ENCODE results near the gene PINLYP.

The PINLYP gene

DNA sequence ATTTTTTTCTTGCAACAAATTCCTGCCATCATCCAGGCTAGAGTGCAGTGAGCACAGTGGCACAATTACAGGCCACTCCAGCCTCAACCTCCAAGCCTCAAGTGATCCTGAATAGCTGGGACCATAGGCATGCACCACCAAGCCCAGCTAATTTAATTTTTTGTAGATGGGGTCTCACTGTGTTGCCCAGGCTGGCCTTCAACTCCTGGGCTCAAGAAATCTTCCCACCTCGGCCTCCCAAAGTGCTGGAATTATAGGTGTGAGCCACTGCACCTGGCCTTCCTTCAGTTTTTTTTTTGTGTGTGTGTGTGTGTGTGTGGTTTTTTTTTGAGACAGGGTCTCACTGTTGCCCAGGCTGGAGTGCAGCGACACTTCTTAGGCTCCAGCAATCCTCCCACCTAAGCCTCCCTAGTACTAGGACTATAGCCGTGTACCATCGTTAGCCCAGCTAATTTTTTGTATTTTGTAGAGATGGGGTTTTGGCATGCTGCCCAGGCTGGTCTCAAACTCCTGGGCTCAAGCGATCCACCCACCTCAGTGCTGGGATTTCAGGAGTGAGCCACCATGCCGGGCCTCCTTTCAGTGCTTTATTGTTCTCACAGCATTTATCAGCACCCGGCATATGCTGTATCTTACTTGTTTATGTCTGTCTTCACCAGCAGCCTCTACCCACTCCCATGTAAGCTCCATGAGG is 30.4 kb downstream of the PINLYP start:
- DNase-seq (ENCODE audit: low spot score), result no peak

GRCh38 chr19:43606569-43607229 is 31.1 kb downstream of the PINLYP start:
- no peak for DNase-seq (ENCODE audit: low spot score)

GRCh38 chr19:43607238-43608205 is 31.9 kb downstream of the PINLYP start:
- DNase-seq (ENCODE audit: low spot score), result no peak

DNA sequence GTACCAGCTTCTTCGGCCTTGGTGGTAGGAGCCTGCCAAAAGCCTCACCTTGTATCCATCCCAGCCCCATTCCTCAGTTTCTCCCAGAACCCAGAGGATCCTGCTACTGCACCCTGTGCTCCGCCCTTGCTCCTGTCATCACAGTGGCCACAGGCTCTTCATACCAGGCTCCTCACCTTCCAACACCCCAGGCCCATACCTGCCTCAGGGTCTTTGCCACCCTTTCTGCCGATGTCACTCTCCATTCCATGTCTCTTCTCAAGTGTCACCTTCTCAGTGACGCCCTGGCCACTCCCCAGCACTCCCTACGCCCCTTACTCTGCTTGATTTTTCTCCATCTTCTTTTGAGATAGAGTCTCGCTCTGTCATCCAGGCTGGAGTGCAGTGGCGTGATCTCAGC is 34.3 kb downstream of the PINLYP start:
- no peak for DNase-seq (ENCODE audit: low spot score)

- DNase-seq (ENCODE audit: low spot score), result no peak
Measured at GRCh38 chr19:43610493-43610892, 34.9 kb downstream of the PINLYP start.

- DNase-seq (ENCODE audit: low spot score), result no peak
Measured at GRCh38 chr19:43611788-43612187, 36.2 kb downstream of the PINLYP start, which contains the start of gene SRRM5. Gene SRRM5 (plus strand): TSS chr19:43612088. CDS start chr19:43612122, 34 bp downstream.

GRCh38 chr19:43612374-43612773 is 36.8 kb downstream of the PINLYP start:
- no peak for DNase-seq (ENCODE audit: low spot score)

- no peak for DNase-seq (ENCODE audit: low spot score)
Measured at GRCh38 chr19:43616306-43616705, 40.7 kb downstream of the PINLYP start.

- no peak for DNase-seq (ENCODE audit: low spot score)
Measured at GRCh38 chr19:43616954-43617353, 41.4 kb downstream of the PINLYP start.

GRCh38 chr19:43618921-43619261 is 43.3 kb downstream of the PINLYP start:
- DNase-seq (ENCODE audit: low spot score), result peak; percentile 81

DNA sequence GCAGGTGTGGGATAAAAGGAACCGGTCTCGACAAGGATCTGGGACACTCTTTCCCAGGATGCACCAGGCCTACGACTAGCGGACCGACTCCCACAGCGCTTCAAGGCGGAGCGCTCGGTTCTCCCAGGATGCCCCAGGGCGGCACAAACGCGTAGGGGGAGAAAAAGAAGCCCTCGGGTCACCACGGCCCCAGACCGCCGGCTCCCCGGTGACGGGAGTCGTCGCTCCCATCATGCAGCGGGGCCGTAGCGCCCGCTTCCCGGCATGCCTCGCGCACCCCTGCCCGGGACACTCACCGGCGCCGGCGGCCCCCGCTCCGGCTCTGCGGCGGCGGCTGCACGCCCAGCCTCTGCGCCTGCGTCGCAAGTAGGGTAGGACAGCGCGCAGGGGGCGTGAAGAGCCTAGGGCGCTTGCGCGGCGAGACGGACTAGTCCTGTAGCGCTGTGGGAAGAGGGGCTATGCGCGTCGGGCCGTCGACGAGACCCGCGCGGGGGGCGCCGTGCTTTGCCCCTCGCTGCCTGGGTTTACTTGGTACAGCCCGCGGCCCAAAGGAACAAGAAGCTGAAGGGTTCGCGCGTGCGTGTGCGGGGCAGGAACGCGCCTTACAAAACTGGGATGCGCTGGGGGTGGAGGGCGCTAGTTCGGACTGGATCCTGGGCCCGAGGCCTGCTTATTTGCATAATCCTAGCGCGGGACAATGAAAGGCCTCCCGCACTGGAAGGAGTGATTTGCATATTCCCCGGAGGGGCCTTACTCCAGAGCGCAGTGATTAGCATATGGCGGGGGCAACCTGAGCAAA is 43.9 kb downstream of the PINLYP start, which contains the start of gene ZNF428:
TSS of gene ZNF428 (minus strand) at position 368 of the 799 bp plus-strand sequence. CDS start 5,325 bp downstream, outside the sequence.
- peak; percentile 95 for DNase-seq (ENCODE audit: low spot score)

DNA sequence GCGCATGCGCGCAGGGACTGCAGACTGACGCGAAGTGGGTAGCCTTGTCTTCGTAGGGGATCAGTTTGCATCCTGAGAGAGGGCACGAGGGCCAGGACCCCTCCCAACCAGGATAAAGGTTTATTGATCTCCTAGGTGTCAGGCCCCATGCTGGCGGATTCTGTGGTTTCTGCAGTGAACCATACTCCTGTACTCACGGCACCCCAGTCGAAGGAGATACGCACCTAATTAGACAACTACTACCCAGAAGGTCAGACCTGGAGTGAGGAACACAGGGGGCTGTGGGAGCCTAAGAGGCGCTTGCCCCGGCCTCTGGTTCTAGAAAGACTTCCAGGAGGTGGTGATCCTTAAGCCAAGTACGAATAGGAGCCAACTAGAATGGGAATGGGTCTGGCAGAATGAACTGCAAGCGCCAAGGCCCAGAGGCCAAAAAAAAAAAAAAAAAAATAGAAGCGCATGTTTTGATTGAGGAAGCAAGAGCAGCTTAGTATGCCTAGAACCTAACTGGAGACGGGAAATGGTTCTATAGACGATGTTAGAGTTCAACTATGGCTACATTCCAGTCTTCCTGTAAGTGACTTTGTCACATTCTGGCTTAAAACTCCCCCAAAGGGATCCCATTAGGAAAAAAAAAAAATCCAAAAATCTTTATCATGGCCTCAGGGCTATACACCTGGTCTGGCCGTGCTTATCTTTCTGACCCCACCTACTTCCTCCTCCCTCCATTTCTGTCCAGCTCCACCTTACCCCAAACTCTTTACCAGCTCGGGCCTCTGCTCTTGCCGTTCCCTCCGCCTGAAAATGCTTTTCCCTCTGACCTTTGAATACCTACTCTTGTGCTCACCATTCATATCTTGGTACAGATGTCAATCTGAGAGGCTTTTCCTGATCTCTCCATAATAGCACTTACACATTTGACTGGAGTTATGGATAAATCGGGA is 44.7 kb downstream of the PINLYP start:
- no peak for DNase-seq (ENCODE audit: low spot score)

DNA sequence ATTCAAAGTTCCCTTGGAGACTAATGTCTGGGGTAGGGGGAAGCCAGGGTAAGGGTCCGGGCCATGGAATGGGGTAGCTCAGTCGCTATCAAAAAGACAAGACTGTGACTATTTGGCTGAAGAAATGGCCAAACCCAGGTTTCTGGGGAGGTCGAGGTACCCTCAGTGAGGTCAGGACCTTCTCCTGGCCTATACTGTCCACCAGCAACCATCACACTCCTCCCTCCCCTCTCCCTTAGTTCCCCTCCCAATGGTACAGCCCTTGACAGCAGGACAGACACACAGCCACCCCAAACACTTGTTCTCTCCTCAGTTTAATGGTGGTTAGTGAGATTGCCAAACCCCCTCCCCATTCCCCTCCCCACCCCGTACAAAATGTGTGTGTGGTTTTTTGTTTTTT is 46.5 kb downstream of the PINLYP start:
- DNase-seq (ENCODE audit: low spot score), result no peak

DNA sequence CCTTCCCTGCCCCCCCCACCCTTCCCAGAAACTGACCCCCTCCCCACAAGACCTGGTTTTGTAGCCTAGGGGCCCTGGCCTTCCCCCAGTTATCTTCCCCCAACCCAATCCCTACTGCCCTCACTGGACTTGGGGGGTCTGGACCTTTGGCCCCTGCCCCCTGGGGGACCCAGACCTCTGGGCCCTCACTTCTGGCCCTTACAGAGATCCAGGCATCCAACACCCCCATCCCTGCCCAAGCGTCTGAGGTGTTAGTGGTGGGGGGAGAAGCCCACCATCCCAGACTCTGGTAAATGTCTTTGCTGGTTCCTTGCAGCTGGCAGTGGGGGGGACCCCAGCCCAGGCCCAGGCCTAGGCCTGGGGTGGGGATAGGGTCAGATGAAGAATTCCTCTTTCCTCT is 47.4 kb downstream of the PINLYP start:
- no peak for DNase-seq (ENCODE audit: low spot score)

DNA sequence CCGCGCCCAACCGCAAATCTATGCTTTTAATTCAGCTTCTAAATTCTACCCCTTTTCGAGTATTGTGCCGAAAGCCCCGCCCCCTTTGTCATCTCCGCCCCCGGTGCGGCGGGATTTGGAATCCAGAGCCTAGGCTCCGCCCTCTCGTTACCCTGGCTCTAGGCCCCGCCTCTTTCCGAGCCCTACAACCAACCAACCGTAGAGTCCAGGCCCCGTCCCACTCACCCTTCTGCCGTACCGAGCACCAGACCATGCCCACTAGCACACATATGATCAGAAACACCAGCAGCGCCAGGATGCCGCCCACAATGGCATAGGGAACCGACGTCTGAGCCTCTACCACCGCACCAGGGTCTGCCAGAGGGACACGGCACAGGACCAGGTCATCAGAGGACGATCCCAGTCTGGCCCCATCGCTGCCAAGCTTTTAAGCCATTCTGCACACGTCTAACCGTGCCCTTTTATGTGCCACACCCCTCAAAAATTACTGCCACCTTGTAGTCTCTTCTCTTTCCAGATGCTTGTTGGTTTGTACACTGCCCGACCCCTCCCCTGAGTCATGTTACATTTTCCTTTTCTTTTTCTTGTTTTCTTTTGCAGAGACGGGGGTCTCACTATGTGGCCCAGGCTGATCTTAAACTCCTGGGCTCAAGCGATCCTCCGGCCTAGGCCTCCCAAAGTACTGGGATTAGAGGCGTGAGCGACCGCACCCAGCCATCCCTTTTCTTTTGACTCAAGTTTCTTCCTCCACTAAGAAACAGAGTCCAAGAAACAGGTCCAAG is 48.5 kb downstream of the PINLYP start:
- DNase-seq (ENCODE audit: low spot score), result no peak

DNA sequence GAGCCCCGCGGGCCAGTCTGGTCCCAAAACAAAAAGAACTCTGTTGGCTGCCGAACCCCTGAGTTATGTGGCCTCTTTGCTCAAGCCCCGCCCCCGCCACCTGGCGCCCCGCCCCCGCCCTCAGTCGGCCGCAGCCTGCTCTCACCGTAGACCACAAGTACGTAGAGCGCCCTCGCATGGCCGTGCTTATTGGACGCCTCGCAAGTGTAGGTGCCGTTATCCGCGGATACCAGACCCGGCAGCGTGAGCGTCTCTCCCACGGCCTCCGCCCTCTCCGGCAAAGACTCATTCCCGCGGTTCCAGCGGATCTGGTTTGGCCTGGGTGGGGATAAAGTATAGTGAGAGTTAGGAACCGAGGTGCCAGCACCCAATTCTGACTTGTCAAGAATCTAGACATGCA is 49.3 kb downstream of the PINLYP start:
- no peak for DNase-seq (ENCODE audit: low spot score)

DNA sequence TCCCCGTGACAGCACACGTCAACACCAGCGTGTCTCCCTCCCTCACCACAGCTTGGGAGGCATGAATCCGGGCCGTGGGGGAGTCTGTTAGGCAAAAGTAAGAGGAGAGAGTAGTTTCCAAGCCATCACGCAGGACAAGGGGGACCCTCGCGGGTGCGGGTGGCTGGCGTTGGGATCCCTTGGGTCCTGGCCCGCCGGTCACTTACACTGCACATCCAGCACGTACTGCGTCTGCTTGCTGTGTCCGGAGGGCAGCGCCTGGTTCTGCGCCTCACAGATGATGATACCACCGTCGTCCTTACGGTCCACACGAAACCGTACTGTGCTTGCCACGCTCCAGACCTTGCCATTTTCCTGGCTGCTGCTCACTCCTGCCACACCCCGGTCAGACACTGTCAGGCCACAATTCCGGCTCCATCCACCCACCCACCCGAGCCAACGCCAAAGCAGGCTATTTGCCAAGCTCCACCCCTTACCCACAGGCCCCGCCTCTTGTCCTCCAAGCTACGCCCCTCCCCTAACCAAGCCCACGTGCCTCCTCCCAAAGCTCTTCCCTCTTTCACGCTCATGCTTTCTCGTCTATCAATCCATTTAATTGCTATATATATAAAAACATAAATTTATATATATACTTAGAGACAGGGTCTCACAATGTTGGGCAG is 50.4 kb downstream of the PINLYP start:
- no peak for DNase-seq (ENCODE audit: low spot score)

DNA sequence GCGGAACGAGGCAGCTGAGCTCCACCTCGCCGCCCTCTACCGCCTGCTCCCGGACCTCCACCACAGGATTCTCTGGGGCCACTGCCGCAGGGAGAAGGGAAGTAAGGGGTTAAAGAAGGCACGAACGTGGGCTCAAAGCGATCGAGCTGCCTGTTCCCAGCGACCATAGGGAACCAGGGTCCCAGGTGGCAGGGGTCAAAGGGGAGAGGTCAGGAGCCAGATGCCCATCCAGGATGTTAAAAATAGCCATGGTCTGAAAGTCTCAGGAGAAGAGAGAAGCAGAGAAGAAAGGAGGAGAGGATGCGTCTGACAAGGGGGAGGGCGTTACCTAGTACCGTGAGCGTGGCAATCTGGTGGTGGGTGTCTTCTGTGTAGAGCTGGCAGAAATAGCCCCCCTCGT is 51.2 kb downstream of the PINLYP start:
- no peak for DNase-seq (ENCODE audit: low spot score)

All from SK-N-DZ (cell line).